ENCODE data around the gene MEGF8.

DNA sequence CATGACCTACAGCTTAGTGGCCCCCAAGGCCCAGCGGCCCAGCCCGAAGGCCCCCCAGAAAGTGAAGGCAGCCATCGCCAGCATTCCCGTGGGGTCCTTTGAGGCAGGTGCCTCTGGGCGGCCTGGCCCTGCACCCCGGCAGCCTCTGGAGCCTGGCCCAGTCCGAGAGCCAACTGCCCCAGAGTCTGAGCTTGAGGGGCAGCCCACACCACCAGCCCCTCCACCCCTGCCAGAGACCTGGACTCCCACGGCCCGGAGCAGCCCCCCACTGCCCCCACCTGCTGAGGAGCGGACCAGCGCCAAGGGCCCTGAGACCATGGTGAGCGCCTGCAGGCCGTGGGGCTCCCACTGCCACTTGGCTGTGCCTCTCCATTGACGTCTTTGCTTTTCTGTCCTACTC is 32.5 kb upstream of the MEGF8 start:
- TF ChIP-seq, protein P1, sequence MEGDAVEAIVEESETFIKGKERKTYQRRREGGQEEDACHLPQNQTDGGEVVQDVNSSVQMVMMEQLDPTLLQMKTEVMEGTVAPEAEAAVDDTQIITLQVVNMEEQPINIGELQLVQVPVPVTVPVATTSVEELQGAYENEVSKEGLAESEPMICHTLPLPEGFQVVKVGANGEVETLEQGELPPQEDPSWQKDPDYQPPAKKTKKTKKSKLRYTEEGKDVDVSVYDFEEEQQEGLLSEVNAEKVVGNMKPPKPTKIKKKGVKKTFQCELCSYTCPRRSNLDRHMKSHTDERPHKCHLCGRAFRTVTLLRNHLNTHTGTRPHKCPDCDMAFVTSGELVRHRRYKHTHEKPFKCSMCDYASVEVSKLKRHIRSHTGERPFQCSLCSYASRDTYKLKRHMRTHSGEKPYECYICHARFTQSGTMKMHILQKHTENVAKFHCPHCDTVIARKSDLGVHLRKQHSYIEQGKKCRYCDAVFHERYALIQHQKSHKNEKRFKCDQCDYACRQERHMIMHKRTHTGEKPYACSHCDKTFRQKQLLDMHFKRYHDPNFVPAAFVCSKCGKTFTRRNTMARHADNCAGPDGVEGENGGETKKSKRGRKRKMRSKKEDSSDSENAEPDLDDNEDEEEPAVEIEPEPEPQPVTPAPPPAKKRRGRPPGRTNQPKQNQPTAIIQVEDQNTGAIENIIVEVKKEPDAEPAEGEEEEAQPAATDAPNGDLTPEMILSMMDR (IDR thresholded peaks at IDR 0.05) = no peak
- no peak for TF ChIP-seq ZFX (IDR thresholded peaks at IDR 0.05; ENCODE audit: borderline replicate concordance)

Measured in 22Rv1 (cell line).